ENCODE measurements around the gene RO60. TPM values are rescaled to one million over a fixed set of nuclear protein-coding genes. Genes with fewer than 3 reads are reported as not detected.
"Not testable (repeated sequence)": the region's sequence is repeated elsewhere in the genome, so short reads cannot be mapped to it uniquely, and the experiment has no call there.

Gene RO60
- total and polyA plus RNA-seq, 7 donors = 8.7 to 128 (median 94.6) TPM

GRCh38 chr1:193016788-193017187 lies 42.6 kb upstream of the RO60 start:
- TF ChIP-seq POLR2A (IDR thresholded peaks at IDR 0.05) (no peak), CTCF (IDR thresholded peaks at IDR 0.05) (no peak), POLR2AphosphoS5 (IDR thresholded peaks at IDR 0.05) (no peak), EP300 (IDR thresholded peaks at IDR 0.05) (no peak)
- Histone ChIP-seq H3K36me3 (no peaks in the 10 kb centered on the region), H3K27ac (peak overlapping the region in 3 of 4 donors; percentile 67 to 78 (median 77)), H3K27me3 (no peaks in the 10 kb centered on the region), H3K4me1 (peaks cover 0 to 62% (median 37%) of the 10 kb centered on the region in 4 donors), H3K9me3 (no peaks in the 10 kb centered on the region), H3K4me3 (no peak overlapping the region)
- DNase-seq = no peak
- intact Hi-C loops (cut with DNase I) = loop anchor here (5.0 to 10.0 kb wide), 2 partner anchors 109 to 432 kb away; no protein-coding TSS in a partner anchor

GRCh38 chr1:193019442-193020026 lies 39.9 kb upstream of the RO60 start:
- intact Hi-C loops (cut with DNase I) = loop anchor here (2.0 to 10.0 kb wide), 4 partner anchors 112 to 542 kb away; partner anchors contain the start of gene RGS2
- H3K4me3 ChIP-seq = peak overlapping the region in 1 of 4 donors; percentile 10
- no peaks in the 10 kb centered on the region for H3K36me3 ChIP-seq
- no peaks in the 10 kb centered on the region for H3K9me3 ChIP-seq
- peaks cover 0 to 39% (median 17%) of the 10 kb centered on the region in 4 donors for H3K4me1 ChIP-seq
- no peak for DNase-seq
- TF ChIP-seq EP300 (IDR thresholded peaks at IDR 0.05) (no peak), POLR2A (IDR thresholded peaks at IDR 0.05) (no peak), CTCF (IDR thresholded peaks at IDR 0.05) (peak; percentile 20 to 58 (median 46)), POLR2AphosphoS5 (IDR thresholded peaks at IDR 0.05) (peak in 2 of 4 donors; percentile 10 to 18)
- H3K27me3 ChIP-seq = no peaks in the 10 kb centered on the region
- H3K27ac ChIP-seq = peak overlapping the region in 3 of 4 donors; percentile 26 to 63 (median 54)

DNA sequence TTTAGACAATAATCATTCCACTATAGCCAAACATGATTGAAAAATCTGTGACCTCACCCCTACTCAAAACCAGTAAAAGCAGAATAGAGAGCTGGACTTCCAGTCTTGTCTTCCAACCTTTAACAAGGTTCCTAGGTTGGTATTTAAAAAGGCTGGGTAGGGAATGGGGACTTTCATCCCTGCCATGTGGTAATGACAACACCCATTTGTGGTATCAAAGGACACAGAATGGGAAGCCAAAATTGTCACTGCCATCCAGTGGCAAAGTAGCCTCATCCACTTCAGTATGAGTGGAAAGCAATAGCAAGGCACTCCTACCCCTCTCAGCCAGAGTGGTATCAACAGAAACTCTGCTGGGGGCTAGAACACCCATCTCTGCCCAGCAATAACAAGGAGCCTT lies 34.2 kb upstream of the RO60 start:
- H3K27ac ChIP-seq = no peak overlapping the region
- H3K4me3 ChIP-seq = no peak overlapping the region
- TF ChIP-seq CTCF (IDR thresholded peaks at IDR 0.05) (no peak), POLR2A (IDR thresholded peaks at IDR 0.05) (no peak), EP300 (IDR thresholded peaks at IDR 0.05) (no peak), POLR2AphosphoS5 (IDR thresholded peaks at IDR 0.05) (no peak)
- intact Hi-C loops (cut with DNase I) = loop anchor here (5.0 kb wide), 1 partner anchor 413 kb away; no protein-coding TSS in a partner anchor
- no peaks in the 10 kb centered on the region for H3K4me1 ChIP-seq
- H3K27me3 ChIP-seq = no peaks in the 10 kb centered on the region
- DNase-seq = no peak
- peaks cover 0 to 22% (median 2%) of the 10 kb centered on the region in 4 donors for H3K36me3 ChIP-seq
- H3K9me3 ChIP-seq = no peaks in the 10 kb centered on the region

- no peak for TF ChIP-seq CTCF (IDR thresholded peaks at IDR 0.05)
- no peak for DNase-seq
- 21 to 70% methylated on average over 1 of the region's 1 CpG for WGBS, 2 donors
- Histone ChIP-seq H3K27ac (no peak overlapping the region), H3K36me3 (peaks cover 0 to 22% (median 2%) of the 10 kb centered on the region in 4 donors), H3K4me1 (no peaks in the 10 kb centered on the region), H3K9me3 (no peaks in the 10 kb centered on the region), H3K27me3 (no peaks in the 10 kb centered on the region), H3K4me3 (no peak overlapping the region)
- intact Hi-C loops (cut with DNase I) = no loop called here
Measured at GRCh38 chr1:193030280-193030679, 29.1 kb upstream of the RO60 start.

DNA sequence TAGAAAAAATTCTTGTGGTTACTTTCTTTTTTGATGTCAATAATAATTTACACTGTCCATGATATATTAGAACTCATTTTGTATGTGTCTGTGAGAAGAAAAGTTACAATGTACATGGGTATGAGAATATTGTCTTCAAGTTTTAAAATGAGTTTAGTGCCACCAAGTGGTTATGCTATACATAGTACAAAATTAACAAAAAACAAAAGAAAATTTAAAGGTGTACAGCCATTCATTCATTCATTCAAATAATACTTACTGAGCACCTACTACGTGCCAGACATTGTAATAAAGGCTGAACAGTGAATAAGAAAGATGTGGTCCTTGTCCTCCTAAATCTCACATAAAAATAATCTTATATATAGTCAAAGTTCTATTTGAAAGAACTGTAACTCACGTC lies 28.0 kb upstream of the RO60 start:
- Histone ChIP-seq H3K27me3 (no peaks in the 10 kb centered on the region), H3K4me3 (no peak overlapping the region), H3K9me3 (no peaks in the 10 kb centered on the region), H3K4me1 (no peaks in the 10 kb centered on the region), H3K36me3 (peaks cover 0 to 19% (median 2%) of the 10 kb centered on the region in 4 donors), H3K27ac (no peak overlapping the region)
- intact Hi-C loops (cut with DNase I) = no loop called here
- no peak for DNase-seq
- TF ChIP-seq POLR2A (IDR thresholded peaks at IDR 0.05) = no peak
- TF ChIP-seq CTCF (IDR thresholded peaks at IDR 0.05) = peak in 1 of 4 experiments; percentile 11
- TF ChIP-seq EP300 (IDR thresholded peaks at IDR 0.05) = no peak
- TF ChIP-seq POLR2AphosphoS5 (IDR thresholded peaks at IDR 0.05) = no peak
- 73 to 84% methylated on average over 2 of the region's 2 CpGs for WGBS, 2 donors

DNA sequence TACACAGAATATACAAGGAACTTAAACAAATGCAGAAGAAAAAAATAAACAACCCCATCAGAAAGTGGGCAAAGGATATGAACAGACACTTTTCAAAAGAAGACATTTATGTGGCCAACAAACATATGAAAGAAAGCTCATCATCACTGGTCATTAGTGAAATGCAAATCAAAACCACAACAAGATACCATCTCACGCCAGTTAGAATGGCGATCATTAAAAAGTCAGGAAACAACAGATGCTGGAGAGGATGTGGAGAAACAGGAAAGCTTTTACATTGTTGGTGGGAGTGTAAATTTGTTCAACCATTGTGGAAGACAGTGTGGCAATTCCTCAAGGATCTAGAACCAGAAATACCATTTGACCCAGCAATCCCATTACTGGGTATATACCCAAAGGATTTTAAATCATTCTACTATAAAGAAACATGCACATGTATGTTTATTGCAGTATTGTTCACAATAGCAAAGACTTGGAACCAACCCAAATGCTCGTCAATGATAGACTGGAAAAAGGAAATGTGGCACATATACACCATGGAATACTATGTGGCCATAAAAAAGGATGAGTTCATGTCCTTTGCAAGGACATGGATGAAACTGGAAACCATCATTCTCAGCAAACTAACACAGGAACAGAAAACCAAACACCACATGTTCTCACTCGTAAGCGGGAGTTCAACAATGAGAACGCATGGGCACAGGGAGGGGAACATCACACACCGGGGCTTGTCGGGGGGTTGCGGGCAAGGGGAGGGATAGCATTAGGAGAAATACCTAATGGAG lies 26.6 kb upstream of the RO60 start:
- H3K4me1 ChIP-seq; H3K36me3 ChIP-seq; H3K4me3 ChIP-seq; H3K9me3 ChIP-seq; intact Hi-C loops (cut with DNase I); H3K27ac ChIP-seq; H3K27me3 ChIP-seq; DNase-seq: not testable (repeated sequence)
- 93 to 96% methylated on average over 9 of the region's 9 CpGs for WGBS, 2 donors
